GM10266 (cell line): ENCODE data around the gene CNTNAP2.

Source experiments
- DNase-seq: peaks from one replicate; pipeline ENCODE4 v3.0.0; 2012; ENCODE audit errors: extremely low spot score
- CTCF ChIP-seq: IDR thresholded peaks from 2 replicates; pipeline ENCODE4 v1.5.1; 2012; ENCODE audit warnings: mild to moderate bottlenecking, low read depth; ENCODE audit not compliant: control insufficient read depth, insufficient read depth; ENCODE audit errors: missing control alignments

CNTNAP2 gene

GRCh38 chr7:147436718-147437117 is 1320.1 kb downstream of the CNTNAP2 start:
- no peak for DNase-seq
- no peak for TF ChIP-seq CTCF

DNA sequence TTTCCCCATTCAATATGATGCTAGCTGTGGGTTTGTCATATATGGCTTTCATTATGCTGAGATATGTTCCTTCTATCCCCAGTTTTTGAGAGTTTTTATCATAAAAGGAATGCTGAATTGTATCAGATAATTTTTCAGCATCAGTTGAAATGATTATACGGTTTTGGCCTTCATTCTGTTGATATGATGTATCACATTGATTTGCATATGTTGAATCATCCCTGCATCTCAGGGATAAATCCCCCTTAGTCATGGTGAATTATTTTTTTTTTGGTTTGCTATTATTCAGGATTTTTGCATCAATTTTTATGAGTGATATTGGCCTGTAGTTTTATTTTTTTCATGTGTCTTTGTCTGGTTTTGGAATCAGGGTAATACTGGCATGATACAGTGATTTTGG is 1321.6 kb downstream of the CNTNAP2 start:
- TF ChIP-seq CTCF, result no peak
- no peak for DNase-seq

DNA sequence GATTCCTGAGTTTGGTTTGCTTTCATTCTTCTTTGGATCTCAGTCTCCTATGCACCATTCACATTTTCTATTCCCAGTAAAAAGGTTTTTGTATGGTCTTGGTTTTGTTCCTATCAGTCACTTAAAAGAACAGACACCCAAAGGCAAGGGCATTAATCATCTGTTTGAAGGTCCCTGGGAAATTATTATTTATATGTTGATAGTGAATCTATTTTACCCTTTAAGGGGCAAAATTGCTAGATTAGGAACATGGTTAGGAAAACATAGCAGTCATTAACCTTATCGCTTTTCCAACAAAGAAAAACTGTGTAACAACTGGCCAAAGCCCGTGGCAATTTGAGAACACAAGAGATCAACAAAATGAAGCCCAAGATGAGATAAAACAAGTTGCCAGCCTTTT is 1327.3 kb downstream of the CNTNAP2 start:
- no peak for DNase-seq
- no peak for TF ChIP-seq CTCF

DNA sequence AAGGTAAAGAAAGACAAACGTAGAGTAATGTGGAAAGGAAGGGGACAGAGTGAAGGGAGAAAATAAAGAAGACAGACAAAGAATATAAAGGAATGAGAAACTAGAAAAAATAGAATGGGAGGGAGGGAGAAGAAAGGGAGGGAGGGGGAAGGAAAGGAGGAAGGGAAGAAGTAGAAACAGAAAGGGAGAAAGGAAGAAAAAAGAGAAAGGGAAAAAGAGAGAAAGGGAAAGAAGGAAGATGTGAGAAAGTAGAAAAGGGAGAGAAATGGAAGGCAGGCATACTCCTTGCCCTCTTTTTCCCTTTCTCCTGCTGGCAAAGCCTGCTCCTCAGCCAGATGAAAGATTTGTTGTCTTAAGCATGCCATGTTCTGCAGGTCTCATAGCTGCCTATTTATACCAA is 1336.2 kb downstream of the CNTNAP2 start:
- no peak for DNase-seq
- no peak for TF ChIP-seq CTCF

DNA sequence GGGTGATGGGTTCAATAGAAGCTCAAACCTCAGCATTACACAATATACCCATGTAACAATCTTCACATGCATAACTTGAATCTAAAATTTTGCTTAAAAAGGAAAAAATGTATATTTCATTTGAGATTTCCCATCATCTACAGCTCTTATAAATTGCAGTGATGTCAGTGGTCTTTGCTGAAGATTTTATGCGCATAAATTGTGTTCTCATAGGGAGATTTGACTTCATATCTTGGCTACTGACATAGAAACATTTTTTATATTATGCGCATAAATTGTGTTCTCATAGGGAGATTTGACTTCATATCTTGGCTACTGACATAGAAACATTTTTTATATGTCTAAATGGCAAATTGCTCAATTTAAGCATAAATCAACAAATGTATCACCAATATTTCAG is 1348.6 kb downstream of the CNTNAP2 start:
- no peak for DNase-seq
- no peak for TF ChIP-seq CTCF

- no peak for TF ChIP-seq CTCF
- DNase-seq, result no peak
These were observed 1356.0 kb downstream of the CNTNAP2 start for GRCh38 chr7:147472556-147472955.

- TF ChIP-seq CTCF, result no peak
- DNase-seq, result no peak
These were observed 1358.3 kb downstream of the CNTNAP2 start for GRCh38 chr7:147474862-147475261.
